Osteoblast (primary cell): Measurements from ENCODE around the gene CRADD. TPM values are rescaled to one million over a fixed set of nuclear protein-coding genes. Genes with fewer than 3 reads are reported as not detected.
"Not testable (repeated sequence)": the region's sequence is repeated elsewhere in the genome, so short reads cannot be mapped to it uniquely, and the experiment has no call there.

ENCODE experiments used
- DNase-seq: peaks from one replicate; pipeline ENCODE4 v3.0.0; 2011; ENCODE audit warnings: low spot score, mixed read lengths; ENCODE audit not compliant: insufficient read length; ENCODE audit errors: missing footprints
- H2AFZ ChIP-seq: 2 replicates; pipeline ENCODE4 v1.6.0; 2011; ENCODE audit warnings: mild to moderate bottlenecking, low read length
- H3K27ac ChIP-seq: 2 replicates; pipeline ENCODE4 v1.5.1; 2011; ENCODE audit warnings: mild to moderate bottlenecking, low read depth, low read length, moderate library complexity
- H3K27me3 ChIP-seq: 2 replicates; pipeline ENCODE4 v1.6.0; 2012; ENCODE audit warnings: mild to moderate bottlenecking, control low read depth, inconsistent platforms, low read length, moderate library complexity; ENCODE audit not compliant: insufficient read depth
- H3K36me3 ChIP-seq: 2 replicates; pipeline ENCODE4 v1.5.1; 2011; ENCODE audit warnings: mild to moderate bottlenecking, low read length, control low read depth, moderate library complexity; ENCODE audit not compliant: insufficient read depth
- H3K4me1 ChIP-seq: 2 replicates; pipeline ENCODE4 v1.5.1; 2011; ENCODE audit warnings: mild to moderate bottlenecking, low read length, control low read depth, moderate library complexity; ENCODE audit not compliant: insufficient read depth
- H3K4me2 ChIP-seq: 2 replicates; pipeline ENCODE4 v1.6.0; 2011; ENCODE audit warnings: mild to moderate bottlenecking, low read length; ENCODE audit not compliant: insufficient read depth
- H3K4me3 ChIP-seq: fragments of 200-600 bp; sonication (generic); 3 replicates; pipeline ENCODE4 v1.5.1; 2012; ENCODE audit warnings: mild to moderate bottlenecking, low read length, inconsistent platforms; ENCODE audit not compliant: insufficient read depth
- H3K79me2 ChIP-seq: 2 replicates; pipeline ENCODE4 v1.6.0; 2012; ENCODE audit warnings: mild to moderate bottlenecking, low read length, control low read depth, inconsistent platforms; ENCODE audit not compliant: insufficient read depth
- H3K9me3 ChIP-seq: 2 replicates; pipeline ENCODE4 v1.5.1; 2011; ENCODE audit warnings: low read depth, low read length, control low read depth
- H4K20me1 ChIP-seq: 2 replicates; pipeline ENCODE4 v1.6.0; 2012; ENCODE audit warnings: mild to moderate bottlenecking, low read length, control low read depth; ENCODE audit not compliant: insufficient read depth
- total RNA-seq: library from RNA; depleted of rRNA; stranded (reverse); fragments of >200 nt; gene quantifications from 2 replicates; pipeline ENCODE4 v1.2.3, GENCODE V29; 2012
- TF ChIP-seq, protein P1 (sequence below): IDR thresholded peaks from 2 replicates; pipeline ENCODE4 v1.5.1; 2011; ENCODE audit warnings: mild to moderate bottlenecking, low read depth, low read length, moderate library complexity; ENCODE audit errors: extremely low read depth

The CRADD gene
- total RNA-seq, 1 donor, result 15.6 TPM

DNA sequence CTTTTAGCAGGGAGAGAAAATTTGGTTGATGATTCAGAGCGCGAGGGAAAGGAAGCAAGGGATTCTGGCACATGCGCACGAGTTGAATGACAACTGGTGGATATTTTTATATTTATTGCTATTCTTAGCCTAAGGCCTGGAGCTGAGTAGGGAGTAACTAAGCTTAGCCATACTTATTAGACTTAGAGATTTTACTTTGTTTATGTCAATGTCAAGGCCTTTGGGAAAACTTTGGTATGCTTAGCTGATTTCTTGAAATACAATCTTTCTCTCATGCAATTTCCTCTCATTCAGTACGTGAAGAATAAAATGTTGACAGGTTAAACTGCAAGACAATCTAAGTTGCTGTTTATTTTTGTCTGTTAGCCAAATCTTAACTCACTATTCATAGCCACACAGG, 101.1 kb downstream of the CRADD start:
- H3K27me3 ChIP-seq, result no peaks in the 10 kb centered on the region
- peak overlapping the region; percentile 99 for H3K27ac ChIP-seq
- no peaks in the 10 kb centered on the region for H3K36me3 ChIP-seq
- peaks cover 38% of the 10 kb centered on the region for H3K79me2 ChIP-seq
- peak overlapping the region; percentile 34 for H2AFZ ChIP-seq
- peaks cover 50% of the 10 kb centered on the region for H3K4me1 ChIP-seq
- no peaks in the 10 kb centered on the region for H3K9me3 ChIP-seq
- TF ChIP-seq, protein P1, sequence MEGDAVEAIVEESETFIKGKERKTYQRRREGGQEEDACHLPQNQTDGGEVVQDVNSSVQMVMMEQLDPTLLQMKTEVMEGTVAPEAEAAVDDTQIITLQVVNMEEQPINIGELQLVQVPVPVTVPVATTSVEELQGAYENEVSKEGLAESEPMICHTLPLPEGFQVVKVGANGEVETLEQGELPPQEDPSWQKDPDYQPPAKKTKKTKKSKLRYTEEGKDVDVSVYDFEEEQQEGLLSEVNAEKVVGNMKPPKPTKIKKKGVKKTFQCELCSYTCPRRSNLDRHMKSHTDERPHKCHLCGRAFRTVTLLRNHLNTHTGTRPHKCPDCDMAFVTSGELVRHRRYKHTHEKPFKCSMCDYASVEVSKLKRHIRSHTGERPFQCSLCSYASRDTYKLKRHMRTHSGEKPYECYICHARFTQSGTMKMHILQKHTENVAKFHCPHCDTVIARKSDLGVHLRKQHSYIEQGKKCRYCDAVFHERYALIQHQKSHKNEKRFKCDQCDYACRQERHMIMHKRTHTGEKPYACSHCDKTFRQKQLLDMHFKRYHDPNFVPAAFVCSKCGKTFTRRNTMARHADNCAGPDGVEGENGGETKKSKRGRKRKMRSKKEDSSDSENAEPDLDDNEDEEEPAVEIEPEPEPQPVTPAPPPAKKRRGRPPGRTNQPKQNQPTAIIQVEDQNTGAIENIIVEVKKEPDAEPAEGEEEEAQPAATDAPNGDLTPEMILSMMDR, result no peak
- peak; percentile 80 for DNase-seq
- no peaks in the 10 kb centered on the region for H4K20me1 ChIP-seq
- H3K4me3 ChIP-seq, result no peak overlapping the region
- peak overlapping the region; percentile 72 for H3K4me2 ChIP-seq

DNA sequence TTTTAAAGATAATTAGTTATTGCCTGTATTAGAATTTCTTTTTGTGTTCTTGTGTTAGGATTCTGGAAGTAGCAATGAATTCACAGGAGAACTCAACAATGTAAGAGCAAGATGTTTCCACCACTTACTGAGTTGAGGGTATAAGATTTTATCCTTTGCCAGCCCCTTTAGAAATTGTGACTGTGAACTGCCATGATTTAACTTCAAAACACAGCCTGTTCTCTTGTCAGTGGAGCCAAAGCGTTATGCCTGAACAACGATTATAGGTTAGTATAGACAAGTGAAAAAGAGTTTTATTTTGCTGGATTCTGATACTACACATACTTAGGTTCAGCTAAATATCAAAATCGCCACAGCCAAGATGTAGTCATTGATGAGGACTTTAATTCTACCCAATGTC, 101.6 kb downstream of the CRADD start:
- H3K9me3 ChIP-seq, result no peaks in the 10 kb centered on the region
- peak overlapping the region; percentile 72 for H3K4me2 ChIP-seq
- peak overlapping the region; percentile 99 for H3K27ac ChIP-seq
- H3K27me3 ChIP-seq, result no peaks in the 10 kb centered on the region
- DNase-seq, result no peak
- no peak overlapping the region for H2AFZ ChIP-seq
- peaks cover 51% of the 10 kb centered on the region for H3K4me1 ChIP-seq
- TF ChIP-seq, protein P1, result no peak
- no peaks in the 10 kb centered on the region for H3K36me3 ChIP-seq
- no peaks in the 10 kb centered on the region for H4K20me1 ChIP-seq
- peaks cover 33% of the 10 kb centered on the region for H3K79me2 ChIP-seq
- peak overlapping the region; percentile 17 for H3K4me3 ChIP-seq

DNA sequence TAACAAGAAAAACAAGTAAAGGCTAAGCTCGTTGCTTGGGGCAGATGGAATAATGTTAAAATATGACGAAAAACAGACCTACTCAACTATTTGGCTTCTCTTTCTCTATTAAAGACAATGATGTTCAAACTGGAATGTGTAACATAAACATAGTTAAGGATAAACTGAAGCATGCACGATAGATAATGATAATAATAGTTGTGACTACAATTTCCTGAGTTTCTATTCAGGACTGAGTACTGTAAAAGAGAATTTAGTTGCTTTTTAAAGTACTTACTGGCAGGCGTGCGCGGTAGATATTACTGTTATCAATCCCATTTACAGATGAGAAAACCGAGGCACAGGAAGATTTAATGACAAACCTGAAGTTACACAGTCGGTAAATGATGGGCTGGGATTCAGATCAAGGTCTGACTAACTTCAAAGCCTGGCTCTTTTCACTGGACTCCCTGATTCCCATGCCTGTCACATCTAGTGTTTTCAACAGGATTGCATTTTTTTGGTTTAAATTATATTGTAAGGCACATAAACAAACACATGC, 103.0 kb downstream of the CRADD start:
- H3K79me2 ChIP-seq, result peaks cover 19% of the 10 kb centered on the region
- H3K4me1 ChIP-seq, result peaks cover 63% of the 10 kb centered on the region
- H3K9me3 ChIP-seq, result no peaks in the 10 kb centered on the region
- peak overlapping the region; percentile 99 for H3K27ac ChIP-seq
- H3K27me3 ChIP-seq, result no peaks in the 10 kb centered on the region
- H3K4me2 ChIP-seq, result peak overlapping the region; percentile 38
- DNase-seq, result no peak
- no peaks in the 10 kb centered on the region for H4K20me1 ChIP-seq
- TF ChIP-seq, protein P1, result no peak
- no peak overlapping the region for H3K4me3 ChIP-seq
- no peaks in the 10 kb centered on the region for H3K36me3 ChIP-seq
- H2AFZ ChIP-seq, result no peak overlapping the region

- not testable (repeated sequence) for H3K9me3 ChIP-seq, H4K20me1 ChIP-seq, H3K36me3 ChIP-seq, H3K4me2 ChIP-seq, DNase-seq, H3K27me3 ChIP-seq, H3K4me3 ChIP-seq, H2AFZ ChIP-seq
- Histone ChIP-seq H3K4me1 (peaks cover 70% of the 10 kb centered on the region), H3K27ac (peak overlapping the region; percentile 99), H3K79me2 (peaks cover 15% of the 10 kb centered on the region)
These were observed 103.7 kb downstream of the CRADD start for GRCh38 chr12:93780886-93781285.

DNA sequence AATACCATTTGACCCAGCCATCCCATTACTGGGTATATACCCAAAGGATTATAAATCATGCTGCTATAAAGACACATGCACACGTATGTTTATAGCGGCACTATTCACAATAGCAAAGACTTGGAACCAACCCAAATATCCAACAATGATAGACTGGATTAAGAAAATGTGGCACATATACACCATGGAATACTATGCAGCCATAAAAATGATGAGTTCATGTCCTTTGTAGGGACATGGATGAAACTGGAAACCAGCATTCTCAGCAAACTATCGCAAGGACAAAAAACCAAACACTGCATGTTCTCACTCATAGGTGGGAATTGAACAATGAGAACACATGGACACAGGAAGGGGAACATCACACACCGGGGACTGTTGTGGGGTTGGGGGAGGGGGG, 104.8 kb downstream of the CRADD start:
- DNase-seq, result not testable (repeated sequence)

More for the DNA sequence above, 104.8 kb downstream of the CRADD start:
- not testable (repeated sequence) for H2AFZ ChIP-seq, H3K9me3 ChIP-seq, H3K4me3 ChIP-seq, H3K36me3 ChIP-seq, H4K20me1 ChIP-seq, H3K4me2 ChIP-seq, H3K27me3 ChIP-seq, H3K27ac ChIP-seq
- peaks cover 70% of the 10 kb centered on the region for H3K4me1 ChIP-seq
- peaks cover 15% of the 10 kb centered on the region for H3K79me2 ChIP-seq
